NCI-H187 treated with DMSO at 0.1 percent for 48 hours (cell line): ENCODE results near the gene SSNA1.

Source experiments
- DNase-seq: peaks from one replicate; lab custom pipeline; 2025; lab: John Stamatoyannopoulos, UW

SSNA1 gene

DNA sequence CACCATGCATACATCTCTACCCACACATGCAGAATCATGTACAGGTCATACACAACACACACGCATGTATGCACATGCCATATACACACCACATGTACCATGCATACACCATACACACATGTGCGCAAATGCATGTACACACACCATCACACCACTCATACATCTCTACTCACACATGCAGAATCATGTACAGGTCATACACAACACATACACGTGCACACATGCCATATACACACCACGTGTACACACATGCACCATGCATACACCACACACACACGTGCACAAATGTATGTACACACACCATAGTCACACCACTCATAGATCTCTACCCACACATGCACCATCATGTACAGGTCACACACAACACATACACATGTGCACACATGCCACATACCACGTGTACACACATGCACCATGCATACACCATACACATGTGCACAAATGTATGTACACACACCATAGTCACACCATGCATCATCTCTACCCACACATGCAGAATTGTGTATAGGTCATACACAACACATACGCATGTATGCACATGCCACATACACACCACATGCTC, 35.6 kb upstream of the SSNA1 start:
- DNase-seq: no peak

DNA sequence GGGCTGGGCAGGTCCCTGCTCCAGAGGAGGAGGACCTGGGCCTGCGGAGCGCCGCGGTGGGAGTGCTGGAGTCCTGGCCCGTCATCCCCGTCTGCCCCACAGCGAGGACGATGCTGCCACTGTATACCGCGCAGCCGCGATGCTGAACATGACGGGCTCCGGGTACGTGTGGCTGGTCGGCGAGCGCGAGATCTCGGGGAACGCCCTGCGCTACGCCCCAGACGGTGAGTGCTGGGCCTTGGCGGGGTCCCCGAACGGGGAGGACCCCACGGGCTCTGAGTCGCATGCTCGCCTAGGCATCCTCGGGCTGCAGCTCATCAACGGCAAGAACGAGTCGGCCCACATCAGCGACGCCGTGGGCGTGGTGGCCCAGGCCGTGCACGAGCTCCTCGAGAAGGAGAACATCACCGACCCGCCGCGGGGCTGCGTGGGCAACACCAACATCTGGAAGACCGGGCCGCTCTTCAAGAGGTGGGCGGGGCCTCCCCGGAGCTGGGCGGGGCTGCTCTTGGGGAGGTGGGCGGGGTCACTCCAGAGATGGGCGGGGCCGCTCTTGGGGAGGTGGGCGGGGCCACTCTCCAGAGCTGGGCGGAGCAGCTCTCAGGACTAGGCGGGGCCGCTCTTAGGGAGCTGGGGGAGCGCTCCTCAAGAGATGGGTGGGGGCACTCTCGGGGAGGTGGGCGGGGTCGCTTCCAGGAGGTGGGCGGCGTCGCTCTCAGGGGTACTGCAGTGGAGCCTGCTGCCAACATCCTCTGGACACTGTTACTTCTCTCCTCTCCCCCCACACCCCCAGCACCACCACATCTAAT, 31.7 kb upstream of the SSNA1 start:
- DNase-seq: no peak

DNA sequence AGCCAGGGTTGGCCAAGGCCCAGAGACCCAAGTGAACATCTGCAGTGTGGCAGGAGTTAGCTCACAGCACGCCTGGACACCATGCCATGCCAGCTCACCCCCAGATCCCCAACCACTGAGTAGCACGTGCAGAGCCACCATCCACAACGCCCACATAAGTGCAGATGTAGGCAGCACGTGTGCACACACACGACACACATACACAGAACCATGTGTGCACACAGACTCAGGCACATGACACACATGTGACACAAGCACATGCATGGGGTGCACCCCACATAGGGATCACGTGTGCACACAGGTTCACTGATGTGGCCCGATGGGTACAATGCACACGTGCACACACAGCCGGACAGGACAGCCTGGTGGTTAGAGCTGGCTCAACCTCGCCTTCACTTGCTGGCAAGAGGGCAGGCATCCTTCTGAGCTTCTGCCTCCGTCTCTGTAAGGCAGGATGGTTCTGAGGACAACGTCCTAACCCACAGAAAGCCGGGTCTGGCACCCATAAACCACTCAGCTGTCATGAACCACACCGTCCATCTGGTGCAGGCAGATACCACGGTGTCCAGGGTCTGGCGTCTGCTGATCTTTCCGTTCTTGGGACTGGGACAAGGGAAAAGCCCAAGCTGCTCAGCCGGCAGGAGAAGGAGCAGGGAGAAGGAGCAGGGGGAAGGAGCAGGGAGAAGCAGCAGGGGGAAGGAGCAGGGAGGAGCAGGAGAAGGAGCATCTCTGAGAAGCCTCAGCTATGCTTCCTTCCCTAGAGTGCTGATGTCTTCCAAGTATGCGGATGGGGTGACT, 30.7 kb upstream of the SSNA1 start:
- DNase-seq: no peak

DNA sequence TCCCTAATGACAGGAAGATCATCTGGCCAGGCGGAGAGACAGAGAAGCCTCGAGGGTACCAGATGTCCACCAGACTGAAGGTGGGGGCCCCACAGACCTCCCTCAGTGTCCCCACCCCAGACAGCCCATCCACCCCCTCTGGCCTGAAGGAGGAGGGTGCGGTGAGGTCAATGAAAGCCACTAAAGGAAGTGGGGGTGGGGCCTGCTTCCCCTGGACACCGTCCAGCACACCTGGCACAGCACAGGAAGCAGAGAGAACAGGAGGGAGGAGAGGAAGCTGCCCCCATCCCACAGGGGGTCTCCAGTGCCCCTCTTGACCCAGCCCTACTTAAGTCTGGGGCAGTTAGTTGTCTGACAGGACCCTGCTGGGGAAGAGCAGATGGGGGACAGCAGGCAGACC, 29.9 kb upstream of the SSNA1 start:
- no peak for DNase-seq

DNA sequence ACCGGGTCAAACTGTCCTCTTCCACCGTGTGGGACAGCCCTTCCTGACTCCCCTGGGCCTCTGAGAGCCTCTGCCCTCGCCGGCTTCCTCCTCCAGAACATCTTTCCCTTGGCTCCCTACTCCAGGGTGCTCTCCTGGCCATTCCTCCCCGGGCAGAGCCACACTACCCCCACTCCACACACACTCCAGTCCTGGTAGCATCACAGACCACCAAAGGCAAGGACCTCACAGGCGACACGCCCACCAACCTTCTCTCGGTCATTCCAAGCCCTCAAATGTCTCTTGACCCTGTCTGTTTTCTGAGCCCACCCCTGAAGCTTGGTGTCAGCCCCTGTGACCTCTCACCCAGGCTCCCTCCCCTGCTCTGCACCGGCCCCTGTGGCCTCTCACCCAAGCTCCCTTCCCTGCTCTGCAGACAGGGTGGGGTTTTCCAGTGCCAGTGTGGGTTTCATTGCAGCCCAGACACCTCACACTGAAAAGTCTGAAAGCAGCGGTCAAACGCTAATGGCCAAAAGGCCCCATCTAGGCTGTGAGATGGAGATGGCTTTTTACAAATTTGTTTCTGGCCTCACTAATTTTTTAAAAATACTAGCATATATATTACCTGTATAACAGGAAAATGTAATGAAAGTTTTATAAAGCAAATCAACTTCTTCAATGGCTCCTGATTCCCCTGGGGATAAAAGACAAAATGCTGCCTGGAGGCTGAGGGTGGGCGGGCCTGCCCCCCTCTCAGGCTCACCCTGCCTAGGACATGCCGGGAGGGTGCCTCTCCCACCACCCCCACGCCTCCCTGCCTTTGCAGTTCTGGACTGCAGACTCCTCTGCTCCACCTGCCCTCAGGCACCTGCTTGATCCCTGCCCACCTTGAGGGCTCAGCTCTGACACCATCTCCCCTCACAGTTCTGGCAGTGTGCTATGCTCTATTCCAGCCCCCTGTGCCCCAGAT, 29.1 kb upstream of the SSNA1 start:
- no peak for DNase-seq

DNA sequence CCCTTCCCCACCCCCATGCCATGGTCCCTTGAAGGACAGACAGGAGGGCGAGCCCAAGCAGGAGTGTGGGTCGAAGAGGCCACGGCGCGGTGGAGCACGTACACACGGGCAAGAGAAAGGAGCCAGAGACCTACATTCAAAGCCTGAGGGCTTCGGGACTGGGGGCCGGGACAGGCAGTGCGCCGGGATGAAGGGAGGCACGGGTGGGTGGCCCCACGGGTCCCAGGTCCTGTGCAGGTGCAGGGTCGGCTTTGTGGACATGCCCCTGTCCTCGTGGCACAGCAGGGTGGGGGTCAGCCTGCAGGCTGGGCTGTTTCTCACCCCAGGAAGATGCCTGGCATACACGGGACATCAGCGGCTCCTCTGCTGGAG, 28.4 kb upstream of the SSNA1 start:
- no peak for DNase-seq

DNA sequence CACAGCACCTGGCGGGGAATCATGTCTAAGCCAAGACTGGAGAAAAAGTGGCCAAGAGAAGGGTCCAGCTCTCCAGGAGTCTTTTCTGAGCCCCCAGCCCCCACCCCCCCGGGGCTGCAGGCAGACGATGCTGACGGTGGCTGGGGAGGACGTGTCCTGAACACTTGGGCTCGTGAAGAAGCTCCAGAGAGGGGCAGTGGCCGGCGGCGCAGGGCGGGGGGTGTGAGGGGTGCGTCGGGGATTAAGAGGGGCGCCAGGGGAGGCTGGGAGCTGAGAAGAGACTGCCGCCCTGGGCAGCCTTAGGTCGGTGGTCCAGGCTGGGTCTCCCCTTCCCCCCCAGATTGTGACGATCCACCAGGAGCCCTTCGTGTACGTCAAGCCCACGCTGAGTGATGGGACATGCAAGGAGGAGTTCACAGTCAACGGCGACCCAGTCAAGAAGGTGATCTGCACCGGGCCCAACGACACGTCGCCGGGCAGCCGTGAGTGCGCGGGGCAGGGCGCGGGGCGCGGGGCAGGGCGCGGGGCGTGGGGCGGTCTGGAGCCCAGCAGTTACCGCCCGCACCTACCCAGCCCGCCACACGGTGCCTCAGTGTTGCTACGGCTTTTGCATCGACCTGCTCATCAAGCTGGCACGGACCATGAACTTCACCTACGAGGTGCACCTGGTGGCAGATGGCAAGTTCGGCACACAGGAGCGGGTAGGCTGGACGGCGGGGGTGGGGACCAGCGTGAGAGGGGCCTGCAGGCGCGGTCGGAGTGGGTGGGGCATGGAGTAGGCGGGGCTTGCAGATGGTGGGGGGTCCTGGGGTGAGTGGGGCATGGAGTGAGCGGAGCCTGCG, 27.5 kb upstream of the SSNA1 start:
- no peak for DNase-seq

DNA sequence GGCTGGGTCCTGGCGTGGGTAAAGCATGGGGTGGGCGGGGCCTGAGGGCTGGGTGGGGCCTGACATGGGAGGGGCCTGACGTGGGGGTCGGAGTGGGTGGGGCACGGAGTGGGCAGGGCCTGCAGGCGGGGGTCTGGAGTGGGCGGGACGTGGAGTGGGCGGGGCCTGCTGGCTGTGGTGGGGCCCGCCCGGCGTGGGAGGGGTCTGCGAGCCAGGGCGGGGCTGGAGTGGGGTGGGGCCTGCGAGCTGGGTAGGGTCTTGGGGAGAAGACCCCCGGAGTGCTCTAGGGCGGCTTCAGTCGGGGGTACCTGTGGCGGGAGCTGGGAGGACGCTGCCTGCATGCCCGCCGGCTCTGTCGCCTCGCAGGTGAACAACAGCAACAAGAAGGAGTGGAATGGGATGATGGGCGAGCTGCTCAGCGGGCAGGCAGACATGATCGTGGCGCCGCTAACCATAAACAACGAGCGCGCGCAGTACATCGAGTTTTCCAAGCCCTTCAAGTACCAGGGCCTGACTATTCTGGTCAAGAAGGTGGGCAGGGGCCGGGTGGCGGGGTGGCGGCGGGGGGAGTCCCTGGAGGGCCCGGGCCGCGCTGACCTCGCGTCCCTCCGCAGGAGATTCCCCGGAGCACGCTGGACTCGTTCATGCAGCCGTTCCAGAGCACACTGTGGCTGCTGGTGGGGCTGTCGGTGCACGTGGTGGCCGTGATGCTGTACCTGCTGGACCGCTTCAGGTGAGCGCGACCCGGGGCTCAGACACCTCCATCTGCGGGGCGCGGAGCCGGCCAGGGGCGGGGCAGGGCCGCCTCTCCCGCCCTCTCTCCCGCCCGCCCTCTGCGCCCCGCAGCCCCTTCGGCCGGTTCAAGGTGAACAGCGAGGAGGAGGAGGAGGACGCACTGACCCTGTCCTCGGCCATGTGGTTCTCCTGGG, 26.7 kb upstream of the SSNA1 start:
- DNase-seq: no peak

DNA sequence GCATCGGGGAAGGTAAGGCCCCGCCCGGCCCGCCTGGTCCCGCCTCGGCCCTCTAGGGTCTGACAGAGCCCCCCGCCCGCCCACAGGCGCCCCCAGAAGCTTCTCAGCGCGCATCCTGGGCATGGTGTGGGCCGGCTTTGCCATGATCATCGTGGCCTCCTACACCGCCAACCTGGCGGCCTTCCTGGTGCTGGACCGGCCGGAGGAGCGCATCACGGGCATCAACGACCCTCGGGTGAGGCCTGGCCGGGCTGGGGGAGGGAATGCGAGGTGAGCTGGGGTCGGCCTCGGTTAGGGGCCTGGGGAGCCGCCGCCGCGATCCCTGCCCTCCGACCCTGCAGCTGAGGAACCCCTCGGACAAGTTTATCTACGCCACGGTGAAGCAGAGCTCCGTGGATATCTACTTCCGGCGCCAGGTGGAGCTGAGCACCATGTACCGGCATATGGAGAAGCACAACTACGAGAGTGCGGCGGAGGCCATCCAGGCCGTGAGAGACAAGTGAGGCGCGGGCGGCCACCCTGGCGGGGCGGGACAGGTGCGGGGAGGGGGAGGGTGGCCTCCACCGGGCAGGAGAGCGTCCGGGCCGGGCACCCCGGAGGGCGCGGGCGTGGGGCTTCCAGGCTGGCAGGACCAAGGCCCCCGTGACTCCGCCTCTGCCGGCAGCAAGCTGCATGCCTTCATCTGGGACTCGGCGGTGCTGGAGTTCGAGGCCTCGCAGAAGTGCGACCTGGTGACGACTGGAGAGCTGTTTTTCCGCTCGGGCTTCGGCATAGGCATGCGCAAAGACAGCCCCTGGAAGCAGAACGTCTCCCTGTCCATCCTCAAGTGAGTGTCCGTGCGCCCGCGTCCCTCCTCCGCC, 25.7 kb upstream of the SSNA1 start:
- no peak for DNase-seq

DNA sequence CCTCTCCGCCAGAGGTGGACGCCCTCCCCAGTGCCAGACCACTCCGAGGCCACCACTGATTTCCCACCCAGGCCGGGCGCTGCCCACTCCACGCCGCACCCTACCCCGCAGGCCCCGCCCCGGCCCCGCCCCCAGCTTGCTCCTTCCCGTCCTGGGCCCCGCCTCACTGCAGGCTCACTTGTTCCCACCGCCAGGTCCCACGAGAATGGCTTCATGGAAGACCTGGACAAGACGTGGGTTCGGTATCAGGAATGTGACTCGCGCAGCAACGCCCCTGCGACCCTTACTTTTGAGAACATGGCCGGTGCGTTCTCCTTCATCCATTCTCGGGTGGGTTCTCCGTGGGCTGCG, 25.1 kb upstream of the SSNA1 start:
- no peak for DNase-seq

DNA sequence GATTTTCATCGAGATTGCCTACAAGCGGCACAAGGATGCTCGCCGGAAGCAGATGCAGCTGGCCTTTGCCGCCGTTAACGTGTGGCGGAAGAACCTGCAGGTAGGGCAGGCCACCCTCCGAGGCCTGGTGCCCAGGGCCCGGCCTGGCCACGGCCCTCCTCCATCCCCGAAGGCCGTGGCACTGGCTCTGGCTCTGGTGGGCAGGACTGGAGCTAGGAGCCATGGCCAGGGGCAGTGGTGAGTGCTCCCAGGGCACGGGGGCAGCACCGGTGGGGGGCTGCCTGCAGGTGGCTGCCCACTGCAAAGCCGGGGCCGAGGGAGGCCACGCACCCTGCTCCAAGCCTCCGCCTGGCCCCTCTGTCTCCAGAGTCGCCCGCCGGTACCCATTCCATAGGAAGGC, 24.7 kb upstream of the SSNA1 start:
- no peak for DNase-seq

DNA sequence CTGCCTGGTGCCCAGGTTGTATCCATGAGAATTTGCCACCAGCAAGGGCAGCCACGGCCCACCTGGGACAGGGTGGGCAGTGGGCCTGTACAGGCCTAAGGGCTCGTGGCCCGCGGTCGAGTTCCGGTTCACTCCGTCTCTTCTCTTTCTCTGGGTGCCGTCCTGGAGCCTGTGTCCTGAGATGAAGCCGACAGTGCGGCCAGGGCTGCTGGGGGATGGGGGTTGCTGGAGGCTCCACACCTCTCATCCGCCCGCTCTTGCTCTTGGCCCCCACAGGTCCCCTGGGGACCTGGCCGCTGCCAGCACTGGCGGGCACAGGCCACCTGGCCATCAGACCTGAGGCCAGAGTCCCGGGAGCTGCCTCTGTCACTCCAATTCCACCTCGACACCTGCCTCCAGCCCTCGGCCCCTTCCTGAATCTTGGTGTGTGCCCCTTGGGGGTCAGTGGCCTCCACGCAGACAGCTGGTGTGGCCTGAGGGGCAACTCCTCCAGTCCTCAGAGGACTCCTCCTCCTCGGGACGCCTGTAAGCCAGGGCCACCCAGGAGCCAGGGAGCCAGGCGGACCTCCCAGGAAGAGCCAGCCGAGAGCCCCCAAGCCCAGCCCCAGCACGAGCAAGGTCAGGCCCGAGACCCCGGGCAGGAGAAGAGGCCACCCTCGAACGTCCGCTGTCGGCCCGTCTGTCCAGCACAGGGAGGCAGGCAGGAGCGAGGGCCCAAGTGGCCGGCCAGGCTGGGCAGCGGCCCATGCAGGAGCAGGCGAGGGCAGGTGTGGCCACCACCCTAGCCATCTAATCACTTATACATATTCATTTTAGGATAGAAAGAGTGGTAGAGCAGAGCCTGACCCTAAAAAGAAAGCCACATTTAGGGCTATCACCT, 23.9 kb upstream of the SSNA1 start:
- DNase-seq: no peak

DNA sequence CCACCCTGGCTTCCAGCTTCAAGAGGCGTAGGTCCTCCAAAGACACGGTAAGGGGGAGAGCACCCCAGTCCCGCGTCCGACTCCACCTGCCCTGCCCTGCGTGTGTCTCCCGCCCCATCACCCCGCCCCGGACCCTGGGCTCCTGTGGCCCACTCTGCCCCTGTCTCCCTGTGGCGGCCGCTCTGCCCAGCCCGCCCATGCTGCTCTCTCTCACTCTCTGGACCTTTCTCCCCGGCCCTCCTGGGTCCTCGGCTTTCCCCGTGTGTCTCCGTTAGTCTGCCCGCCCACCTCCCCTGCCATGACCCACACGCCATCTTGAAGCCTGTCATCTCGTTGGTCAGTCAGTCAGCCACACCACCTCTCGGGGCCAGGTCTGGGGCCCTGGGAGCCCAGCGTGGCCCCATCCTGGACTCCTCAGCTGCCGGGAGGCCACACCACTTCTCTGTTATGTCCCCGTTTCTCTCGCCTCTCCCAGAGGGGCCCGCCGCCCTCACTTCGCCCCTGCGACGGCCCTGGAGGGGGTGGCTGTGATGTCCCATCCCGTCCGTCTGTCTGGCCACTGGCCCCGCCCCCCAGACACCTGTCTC, 23.1 kb upstream of the SSNA1 start:
- DNase-seq: no peak

DNA sequence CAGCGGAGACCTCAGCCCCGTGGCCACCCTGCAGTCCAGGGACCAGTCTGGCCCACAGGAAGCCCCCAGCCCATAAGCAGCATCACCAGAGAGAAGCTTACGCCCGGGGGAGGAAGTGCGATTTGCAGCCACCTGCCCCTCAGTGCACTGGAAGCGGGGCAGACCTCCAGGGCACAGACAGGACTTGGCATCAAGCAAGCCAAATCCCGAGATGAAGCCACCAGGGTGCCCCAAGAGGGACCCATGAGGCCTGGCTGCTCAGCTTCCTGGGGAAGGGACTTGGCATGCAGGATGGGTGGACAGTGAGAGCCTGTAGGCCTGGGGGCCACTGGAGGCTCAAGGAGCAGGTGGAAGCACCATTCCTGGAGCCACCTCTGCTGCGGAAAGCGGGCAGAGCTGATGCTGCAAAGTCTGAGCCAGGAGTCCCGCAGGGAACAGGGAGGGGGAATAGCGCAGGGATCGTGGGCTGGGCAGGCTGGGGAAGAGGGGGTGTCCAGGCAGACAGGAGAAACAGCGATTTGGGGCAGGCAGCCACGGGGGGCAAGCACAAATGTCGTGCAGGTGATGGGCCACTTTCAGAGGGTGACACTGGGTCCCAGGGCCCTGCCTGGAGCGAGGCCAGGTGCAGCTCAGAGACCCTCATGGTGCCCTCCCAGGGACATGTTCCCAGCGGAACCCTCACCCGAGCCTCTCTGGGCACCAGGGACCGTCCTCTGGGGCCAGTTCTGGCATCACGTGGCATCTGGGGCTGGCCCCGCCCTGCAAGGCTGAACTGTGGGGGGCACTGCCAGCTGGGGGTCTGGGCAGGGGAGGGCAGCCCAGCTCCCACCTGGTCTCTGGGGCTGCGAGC, 21.9 kb upstream of the SSNA1 start:
- DNase-seq: no peak

DNA sequence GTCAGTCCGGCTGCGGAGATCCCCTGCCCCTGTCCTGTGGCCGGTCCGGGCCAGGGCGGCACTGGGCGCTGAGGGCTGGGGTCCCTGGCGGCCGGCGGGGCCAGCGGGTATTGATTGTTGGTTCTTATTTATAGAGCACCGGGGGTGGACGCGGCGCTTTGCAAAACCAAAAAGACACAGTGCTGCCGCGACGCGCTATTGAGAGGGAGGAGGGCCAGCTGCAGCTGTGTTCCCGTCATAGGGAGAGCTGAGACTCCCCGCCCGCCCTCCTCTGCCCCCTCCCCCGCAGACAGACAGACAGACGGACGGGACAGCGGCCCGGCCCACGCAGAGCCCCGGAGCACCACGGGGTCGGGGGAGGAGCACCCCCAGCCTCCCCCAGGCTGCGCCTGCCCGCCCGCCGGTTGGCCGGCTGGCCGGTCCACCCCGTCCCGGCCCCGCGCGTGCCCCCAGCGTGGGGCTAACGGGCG, 21.2 kb upstream of the SSNA1 start:
- no peak for DNase-seq

DNA sequence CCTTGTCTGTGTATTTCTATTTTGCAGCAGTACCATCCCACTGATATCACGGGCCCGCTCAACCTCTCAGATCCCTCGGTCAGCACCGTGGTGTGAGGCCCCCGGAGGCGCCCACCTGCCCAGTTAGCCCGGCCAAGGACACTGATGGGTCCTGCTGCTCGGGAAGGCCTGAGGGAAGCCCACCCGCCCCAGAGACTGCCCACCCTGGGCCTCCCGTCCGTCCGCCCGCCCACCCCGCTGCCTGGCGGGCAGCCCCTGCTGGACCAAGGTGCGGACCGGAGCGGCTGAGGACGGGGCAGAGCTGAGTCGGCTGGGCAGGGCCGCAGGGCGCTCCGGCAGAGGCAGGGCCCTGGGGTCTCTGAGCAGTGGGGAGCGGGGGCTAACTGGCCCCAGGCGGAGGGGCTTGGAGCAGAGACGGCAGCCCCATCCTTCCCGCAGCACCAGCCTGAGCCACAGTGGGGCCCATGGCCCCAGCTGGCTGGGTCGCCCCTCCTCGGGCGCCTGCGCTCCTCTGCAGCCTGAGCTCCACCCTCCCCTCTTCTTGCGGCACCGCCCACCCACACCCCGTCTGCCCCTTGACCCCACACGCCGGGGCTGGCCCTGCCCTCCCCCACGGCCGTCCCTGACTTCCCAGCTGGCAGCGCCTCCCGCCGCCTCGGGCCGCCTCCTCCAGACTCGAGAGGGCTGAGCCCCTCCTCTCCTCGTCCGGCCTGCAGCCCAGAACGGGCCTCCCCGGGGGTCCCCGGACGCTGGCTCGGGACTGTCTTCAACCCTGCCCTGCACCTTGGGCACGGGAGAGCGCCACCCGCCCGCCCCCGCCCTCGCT, 20.5 kb upstream of the SSNA1 start:
- no peak for DNase-seq
